Mucosa of stomach (tissue), 1 donor: Measurements from ENCODE around the gene AP5S1.

Source experiments
- H3K27me3 ChIP-seq: one replicate; pipeline ENCODE4 v1.7.0; 2013; ENCODE audit warnings: mild to moderate bottlenecking, low read length; ENCODE audit not compliant: control insufficient read depth, insufficient read depth
- H3K36me3 ChIP-seq: one replicate; pipeline ENCODE4 v1.7.0; 2013; ENCODE audit warnings: low read length; ENCODE audit not compliant: control insufficient read depth, insufficient read depth
- H3K4me1 ChIP-seq: one replicate; pipeline ENCODE4 v1.7.0; 2013; ENCODE audit warnings: mild to moderate bottlenecking, low read length; ENCODE audit not compliant: control insufficient read depth, insufficient read depth
- H3K4me3 ChIP-seq: one replicate; pipeline ENCODE4 v1.7.0; 2013; ENCODE audit warnings: low read length
- H3K9ac ChIP-seq: one replicate; pipeline ENCODE4 v1.7.0; 2013; ENCODE audit warnings: mild to moderate bottlenecking, low read length, moderate library complexity
- H3K9me3 ChIP-seq: one replicate; pipeline ENCODE4 v1.7.0; 2013; ENCODE audit warnings: mild to moderate bottlenecking, low read length, moderate library complexity; ENCODE audit not compliant: control insufficient read depth
- donor health status: Pancreatic carcinoma.

Gene AP5S1

DNA sequence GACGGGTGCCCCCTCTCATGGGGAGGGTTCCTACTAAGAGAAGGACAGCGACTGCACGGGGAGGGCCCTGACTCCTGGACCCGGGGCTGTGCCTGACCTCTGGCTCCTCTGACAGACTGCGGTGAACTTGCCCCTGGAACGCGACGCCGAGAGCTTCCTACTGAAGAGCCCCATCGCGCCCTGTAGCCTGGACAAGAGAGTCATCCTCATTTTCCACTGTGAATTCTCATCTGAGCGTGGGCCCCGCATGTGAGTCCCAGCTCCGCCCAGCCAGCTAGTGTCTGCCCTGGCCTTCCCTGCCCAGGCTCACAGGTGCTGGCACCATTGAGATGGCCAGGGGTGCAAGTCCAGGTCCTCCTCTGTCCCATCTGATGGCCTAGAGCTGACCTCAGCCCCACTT lies 17.1 kb upstream of the AP5S1 start:
- Histone ChIP-seq H3K4me3 (no peak overlapping the region), H3K4me1 (peaks cover 51% of the 10 kb centered on the region), H3K9me3 (no peaks in the 10 kb centered on the region), H3K9ac (no peak overlapping the region), H3K36me3 (peaks cover 6% of the 10 kb centered on the region), H3K27me3 (no peaks in the 10 kb centered on the region)

DNA sequence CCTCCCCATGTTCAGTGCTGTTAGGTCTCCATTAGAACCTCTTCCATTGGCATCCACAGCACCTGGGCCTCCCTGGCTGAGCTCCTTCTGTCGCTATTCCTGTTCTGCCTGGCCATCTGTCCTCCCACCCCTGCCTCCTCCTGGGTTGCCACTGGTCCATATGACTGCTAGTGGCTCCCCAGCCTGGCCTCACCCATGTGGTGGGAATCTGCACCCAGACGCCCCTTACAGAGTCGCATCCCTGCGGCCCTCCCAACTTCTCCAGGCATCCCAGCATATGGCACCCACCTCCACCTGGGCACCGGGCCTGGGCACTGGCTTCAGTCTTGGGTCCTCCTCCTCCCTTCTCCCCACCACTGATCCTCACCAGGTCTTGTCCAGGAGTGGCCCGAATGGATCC lies 16.5 kb upstream of the AP5S1 start:
- Histone ChIP-seq H3K27me3 (no peaks in the 10 kb centered on the region), H3K9me3 (no peaks in the 10 kb centered on the region), H3K36me3 (peaks cover 6% of the 10 kb centered on the region), H3K4me1 (peaks cover 48% of the 10 kb centered on the region), H3K9ac (no peak overlapping the region), H3K4me3 (no peak overlapping the region)

DNA sequence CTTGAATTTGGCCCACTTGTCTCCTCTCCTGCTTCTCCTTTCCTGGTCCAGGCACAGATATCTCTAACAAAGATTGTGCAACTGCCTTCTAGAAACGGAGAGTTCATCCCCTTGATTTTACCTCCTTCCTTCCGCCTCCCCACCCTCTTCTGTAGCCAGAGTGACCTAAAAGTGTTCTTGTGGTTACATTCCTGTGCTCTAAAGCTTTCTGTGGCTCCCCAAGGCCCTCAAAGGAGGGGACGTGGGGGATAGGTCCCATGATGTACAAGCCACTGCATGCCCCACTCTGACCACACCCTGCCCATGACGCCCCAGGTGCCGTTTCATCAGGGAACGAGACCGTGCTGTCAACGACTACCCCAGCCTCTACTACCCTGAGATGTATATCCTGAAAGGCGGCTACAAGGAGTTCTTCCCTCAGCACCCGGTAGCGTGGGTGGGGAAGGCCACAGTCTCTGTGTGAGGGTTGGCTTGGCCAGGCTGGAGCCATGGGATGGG lies 16.0 kb upstream of the AP5S1 start:
- Histone ChIP-seq H3K4me3 (no peak overlapping the region), H3K27me3 (no peaks in the 10 kb centered on the region), H3K4me1 (peaks cover 43% of the 10 kb centered on the region), H3K9me3 (no peaks in the 10 kb centered on the region), H3K9ac (no peak overlapping the region), H3K36me3 (peaks cover 6% of the 10 kb centered on the region)

DNA sequence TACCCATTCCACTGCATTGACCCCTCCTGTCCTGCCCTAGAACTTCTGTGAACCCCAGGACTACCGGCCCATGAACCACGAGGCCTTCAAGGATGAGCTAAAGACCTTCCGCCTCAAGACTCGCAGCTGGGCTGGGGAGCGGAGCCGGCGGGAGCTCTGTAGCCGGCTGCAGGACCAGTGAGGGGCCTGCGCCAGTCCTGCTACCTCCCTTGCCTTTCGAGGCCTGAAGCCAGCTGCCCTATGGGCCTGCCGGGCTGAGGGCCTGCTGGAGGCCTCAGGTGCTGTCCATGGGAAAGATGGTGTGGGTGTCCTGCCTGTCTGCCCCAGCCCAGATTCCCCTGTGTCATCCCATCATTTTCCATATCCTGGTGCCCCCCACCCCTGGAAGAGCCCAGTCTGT lies 15.6 kb upstream of the AP5S1 start:
- Histone ChIP-seq H3K36me3 (peaks cover 6% of the 10 kb centered on the region), H3K4me1 (peaks cover 39% of the 10 kb centered on the region), H3K27me3 (no peaks in the 10 kb centered on the region), H3K9ac (no peak overlapping the region), H3K4me3 (no peak overlapping the region), H3K9me3 (no peaks in the 10 kb centered on the region)

DNA sequence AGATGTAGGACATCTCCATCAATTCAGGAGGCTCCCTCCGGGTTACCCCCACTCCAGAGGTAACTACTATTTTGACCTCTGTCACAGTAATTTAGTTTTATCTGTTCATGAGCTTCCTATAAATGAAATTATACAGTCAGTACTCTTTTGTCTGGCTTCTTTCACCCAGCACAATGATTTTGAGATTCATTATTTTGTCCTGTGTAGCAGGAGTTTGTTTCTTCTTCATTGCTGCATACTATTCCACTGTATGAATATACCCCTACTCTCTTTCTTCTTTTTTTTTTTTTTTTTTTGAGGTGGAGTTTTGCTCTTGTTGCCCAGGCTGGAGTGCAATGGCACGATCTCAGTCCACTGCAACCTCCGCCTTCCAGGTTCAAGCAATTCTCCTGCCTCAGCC lies 11.8 kb upstream of the AP5S1 start:
- Histone ChIP-seq H3K9me3 (no peaks in the 10 kb centered on the region), H3K9ac (peak overlapping the region; percentile 66), H3K27me3 (no peaks in the 10 kb centered on the region), H3K36me3 (no peaks in the 10 kb centered on the region), H3K4me1 (peaks cover 65% of the 10 kb centered on the region), H3K4me3 (no peak overlapping the region)

DNA sequence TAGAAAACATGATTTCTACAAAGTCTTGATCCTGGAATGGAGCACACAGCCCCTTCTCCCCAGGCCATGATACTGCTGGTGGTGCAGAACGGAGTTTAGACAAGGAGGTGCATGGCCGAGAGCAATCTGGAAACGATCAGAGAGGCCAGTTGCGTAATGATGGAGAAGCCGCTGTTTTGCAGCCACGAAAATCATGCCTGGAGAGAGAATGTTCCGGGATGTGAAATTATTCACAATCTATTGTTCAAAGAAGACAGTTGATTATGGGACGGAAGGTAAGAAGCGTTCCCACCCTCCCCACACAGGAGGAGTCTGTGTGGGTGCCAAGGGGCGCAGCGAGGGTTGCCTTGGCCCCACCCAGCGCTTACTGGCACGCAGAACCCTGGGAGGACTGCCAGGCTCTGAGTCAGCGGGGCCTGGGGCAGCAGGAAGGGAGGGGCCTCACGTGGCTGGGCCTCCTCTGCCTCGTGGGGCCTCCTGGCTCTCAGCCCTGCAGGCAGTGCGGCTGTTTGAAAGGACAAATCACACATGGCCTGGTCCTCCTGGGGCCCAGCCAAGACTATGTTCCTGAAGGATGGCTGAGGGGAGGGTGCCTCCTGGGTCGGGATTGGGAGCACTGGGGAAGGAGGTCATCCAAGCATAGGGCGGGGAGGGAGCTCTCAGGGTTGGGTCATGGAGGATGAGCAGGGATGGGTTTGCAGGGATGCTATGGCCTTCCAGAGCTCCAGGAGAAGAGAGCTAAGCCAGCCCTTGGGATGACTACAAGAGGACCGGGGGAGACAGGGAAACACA lies 8.7 kb upstream of the AP5S1 start:
- H3K4me3 ChIP-seq, result no peak overlapping the region
- H3K36me3 ChIP-seq, result no peaks in the 10 kb centered on the region
- H3K9ac ChIP-seq, result peak overlapping the region; percentile 64
- peaks cover 58% of the 10 kb centered on the region for H3K4me1 ChIP-seq
- no peaks in the 10 kb centered on the region for H3K27me3 ChIP-seq
- H3K9me3 ChIP-seq, result no peaks in the 10 kb centered on the region

DNA sequence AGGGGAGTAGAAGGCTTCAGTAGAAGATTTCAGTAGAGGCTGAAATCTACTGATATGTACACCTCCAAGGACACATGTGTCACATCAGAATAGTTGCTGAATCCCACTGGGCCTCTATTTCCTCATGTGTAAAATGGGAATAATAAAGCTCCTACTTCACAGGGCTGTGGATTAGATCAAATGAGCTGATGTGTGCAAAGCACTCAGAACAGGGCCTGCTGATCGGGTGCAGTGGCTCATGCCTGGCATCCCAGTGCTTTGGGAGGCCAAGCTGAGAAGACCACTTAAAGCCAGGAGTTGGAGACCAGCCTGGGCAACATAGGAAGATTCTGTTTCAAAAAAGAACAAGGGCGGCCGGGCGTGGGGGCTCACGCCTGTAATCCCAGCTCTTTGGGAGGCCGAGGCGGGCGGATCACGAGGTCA lies 8.1 kb upstream of the AP5S1 start:
- no peaks in the 10 kb centered on the region for H3K27me3 ChIP-seq
- H3K9ac ChIP-seq, result no peak overlapping the region
- no peak overlapping the region for H3K4me3 ChIP-seq
- no peaks in the 10 kb centered on the region for H3K36me3 ChIP-seq
- no peaks in the 10 kb centered on the region for H3K9me3 ChIP-seq
- H3K4me1 ChIP-seq, result peaks cover 52% of the 10 kb centered on the region

DNA sequence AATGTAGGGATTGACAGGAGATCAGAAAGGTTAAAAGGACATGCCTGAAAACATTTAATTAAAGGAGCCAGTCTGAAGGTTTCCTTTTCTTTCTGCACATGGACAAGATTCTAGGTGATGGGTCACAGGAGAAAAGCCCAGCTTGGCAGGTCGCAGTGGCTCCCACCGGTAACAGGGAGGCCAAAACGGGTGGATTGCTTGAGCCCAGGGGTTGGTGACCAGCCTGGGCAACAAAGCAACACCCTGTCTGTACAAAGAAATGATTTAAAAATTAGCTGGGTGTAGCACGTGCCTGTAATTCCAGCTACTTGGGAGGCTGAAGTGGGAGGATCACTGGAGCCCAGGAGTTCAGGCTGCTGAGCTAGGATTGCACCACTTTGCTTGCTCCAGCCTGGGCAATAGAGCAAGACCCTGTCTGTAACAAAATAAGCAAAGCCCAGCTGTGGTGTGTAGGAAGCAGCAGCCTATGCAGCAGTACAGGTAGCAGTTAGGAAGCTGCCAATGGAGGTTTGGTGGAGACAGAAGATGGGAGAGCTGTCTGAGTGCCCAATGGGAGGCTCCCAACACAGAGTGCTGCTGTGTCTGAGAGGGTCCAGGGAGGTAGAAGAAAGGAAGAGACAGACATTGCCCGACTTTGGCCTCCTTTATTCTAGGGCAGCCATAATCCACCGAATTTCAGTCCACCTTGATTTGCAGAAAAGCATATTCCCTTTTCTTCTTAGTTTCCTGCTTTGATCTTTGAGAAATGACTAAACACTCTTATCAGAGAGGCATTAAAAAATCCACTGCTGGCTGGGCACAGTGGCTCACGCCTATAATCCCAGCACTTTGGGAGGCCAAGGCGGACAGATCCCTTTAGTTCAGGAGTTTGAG lies 7.1 kb upstream of the AP5S1 start:
- no peaks in the 10 kb centered on the region for H3K36me3 ChIP-seq
- H3K4me3 ChIP-seq, result no peak overlapping the region
- H3K27me3 ChIP-seq, result no peaks in the 10 kb centered on the region
- H3K9ac ChIP-seq, result no peak overlapping the region
- H3K4me1 ChIP-seq, result peaks cover 44% of the 10 kb centered on the region
- H3K9me3 ChIP-seq, result no peaks in the 10 kb centered on the region

DNA sequence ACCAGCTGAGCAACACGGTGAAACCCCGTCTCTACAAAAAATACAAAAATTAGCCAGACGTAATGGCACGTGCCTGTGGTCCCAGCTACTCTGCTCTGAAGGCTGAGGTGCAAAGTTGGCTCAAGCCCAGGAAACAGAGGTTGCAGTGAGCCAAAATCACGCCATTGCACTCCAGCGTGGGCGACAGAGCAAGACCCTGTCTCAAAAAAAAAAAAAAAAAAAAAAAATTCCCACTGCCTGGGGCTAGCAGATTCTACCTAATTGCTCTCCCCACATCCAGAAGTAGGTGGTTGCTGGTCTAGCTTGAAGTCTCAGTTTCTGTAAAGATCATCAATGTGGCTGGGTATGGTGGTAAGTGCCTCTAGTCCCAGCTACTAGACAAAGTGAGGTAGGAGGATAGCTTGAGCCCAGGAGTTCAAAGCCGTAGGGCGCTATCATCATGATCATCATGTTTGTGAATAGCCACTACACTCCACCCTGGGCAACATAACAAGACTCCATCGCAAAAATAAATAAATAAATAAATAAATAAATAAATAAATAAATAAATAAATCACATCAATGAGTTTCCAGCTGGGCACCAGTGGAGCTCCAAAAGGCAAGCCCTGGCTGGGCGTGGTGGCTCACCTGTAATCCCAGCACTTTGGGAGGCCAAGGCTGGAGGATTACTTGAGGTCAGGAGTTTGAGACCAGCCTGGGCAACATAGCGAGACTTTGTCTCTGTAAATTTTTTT lies 6.3 kb upstream of the AP5S1 start:
- no peaks in the 10 kb centered on the region for H3K9me3 ChIP-seq
- no peaks in the 10 kb centered on the region for H3K27me3 ChIP-seq
- no peaks in the 10 kb centered on the region for H3K36me3 ChIP-seq
- no peak overlapping the region for H3K9ac ChIP-seq
- peaks cover 46% of the 10 kb centered on the region for H3K4me1 ChIP-seq
- H3K4me3 ChIP-seq, result no peak overlapping the region

DNA sequence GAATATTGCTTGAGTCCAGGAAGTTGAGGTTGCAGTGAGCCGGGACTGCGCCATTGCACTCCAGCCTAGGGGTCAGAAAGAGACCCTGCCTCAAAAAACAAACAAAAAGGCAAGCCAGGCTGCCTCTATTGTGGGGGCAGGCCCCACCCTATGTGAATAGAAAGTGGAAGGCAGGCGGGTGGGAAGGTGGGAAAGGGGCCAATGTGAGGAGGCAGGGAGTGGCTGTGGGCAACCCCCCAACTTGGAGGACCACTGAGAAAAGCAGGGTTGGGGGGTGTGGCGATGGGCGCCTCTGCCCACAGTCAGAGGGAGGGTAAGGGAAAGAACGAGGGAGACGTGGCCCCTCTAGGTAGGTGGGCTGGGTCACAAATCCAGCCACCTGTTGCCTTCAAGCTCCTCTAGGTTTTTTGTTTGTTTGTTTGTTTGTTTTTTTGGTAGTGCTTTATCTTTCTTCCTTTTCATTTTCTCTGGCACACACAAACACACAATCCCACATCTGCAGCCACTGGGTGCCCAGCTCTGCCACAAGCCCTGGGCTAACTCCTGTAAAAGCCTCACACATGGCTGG lies 5.3 kb upstream of the AP5S1 start:
- Histone ChIP-seq H3K27me3 (no peaks in the 10 kb centered on the region), H3K4me3 (no peak overlapping the region), H3K9me3 (no peaks in the 10 kb centered on the region), H3K9ac (no peak overlapping the region), H3K36me3 (no peaks in the 10 kb centered on the region), H3K4me1 (peaks cover 53% of the 10 kb centered on the region)

DNA sequence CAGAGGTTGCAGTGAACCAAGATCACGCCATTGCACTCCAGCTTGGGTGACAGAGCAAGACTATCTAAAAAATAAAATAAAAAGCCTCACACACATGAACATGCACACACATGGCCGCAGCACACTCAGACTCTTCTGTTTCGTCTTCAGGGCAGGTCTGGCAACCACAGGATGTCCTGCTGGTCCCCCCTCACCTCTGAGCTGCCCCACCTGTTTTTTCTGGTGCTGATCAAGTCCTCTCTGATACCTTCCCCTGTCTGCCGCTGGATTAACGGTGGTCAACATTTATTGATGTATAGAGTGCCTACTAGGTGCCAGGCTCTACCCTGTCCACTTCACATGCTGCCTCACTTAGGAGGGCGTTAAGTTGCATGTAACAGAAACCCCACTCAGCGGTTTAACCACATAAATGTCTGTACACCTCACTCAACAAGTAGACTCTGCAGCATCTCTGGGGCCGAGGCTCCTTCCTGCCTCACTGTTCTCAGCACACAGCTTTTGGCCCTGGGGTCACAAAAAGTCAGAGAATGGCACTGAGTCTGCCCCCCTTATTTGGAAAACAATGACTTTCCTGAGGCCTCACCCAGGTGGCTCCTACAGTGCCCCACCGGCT lies 4.5 kb upstream of the AP5S1 start:
- Histone ChIP-seq H3K4me3 (no peak overlapping the region), H3K4me1 (peaks cover 45% of the 10 kb centered on the region), H3K36me3 (no peaks in the 10 kb centered on the region), H3K27me3 (no peaks in the 10 kb centered on the region), H3K9me3 (no peaks in the 10 kb centered on the region), H3K9ac (no peak overlapping the region)
